K562 (cell line): ENCODE data around the gene SH3BP4. TPM values are rescaled to one million over a fixed set of nuclear protein-coding genes. Genes with fewer than 3 reads are reported as not detected.

Experiments used
- ATAC-seq: fragments of 200-7000 bp; cut with Tn5 transposase; 3 replicates; pipeline ENCODE4 v1.9.1; 2020; ENCODE audit warnings: moderate library complexity
- BruUV-seq: library from RNA; stranded (reverse); fragments of 400-500 nt; replicated peaks from 2 replicates; lab custom pipeline; 2021; lab: Mats Ljungman, UMichigan
- CTCF ChIA-PET: fragments of 300-600 bp; formaldehyde crosslinking; extraction: SDS; loops from one replicate; lab custom pipeline; 2021; ENCODE audit warnings: low intra/inter-chr PET ratio; lab: Yijun Ruan, JAX
- POLR2A ChIA-PET: fragments of 300-600, 350-650 bp; sonication (Branson Sonifier 250); formaldehyde crosslinking; extraction: SDS; loops from one replicate; lab custom pipeline; 2021; ENCODE audit warnings: antibody characterized with exemption, inconsistent platforms; lab: Yijun Ruan, JAX
- DNase-seq, 4 experiments: peaks; one replicate each; pipeline versions ENCODE4 v3.0.0 to v3.0.0-alpha.2; 2011 to 2018; ENCODE audit warnings: low spot score in 3 of 4, mixed read lengths in 3 of 4; ENCODE audit errors: extremely low read depth in 1 of 4
- FAIRE-seq: peaks from 2 replicates; lab custom pipeline; 2011; peaks lifted over from hg19 to GRCh38; lab: Jason Lieb, UNC
- H2AFZ ChIP-seq: 2 replicates; pipeline ENCODE4 v1.6.0; 2011; ENCODE audit warnings: low read depth, low read length, control low read depth, inconsistent platforms
- H3K27ac ChIP-seq: fragments of 200-600 bp; 3 replicates; pipeline ENCODE4 v1.8.0; 2011; ENCODE audit warnings: low read depth, mild to moderate bottlenecking, control low read depth, inconsistent platforms, low read length, moderate library complexity, mixed read lengths; ENCODE audit errors: extremely low read depth
- H3K27me3 ChIP-seq, 2 experiments: fragments of 300-600 bp in 1 of 2; 2 replicates in 1 of 2; 3 replicates in 1 of 2; pipeline versions ENCODE4 v1.6.0 to v1.8.0; 2011; ENCODE audit warnings: inconsistent platforms in 2 of 2, low read length in 2 of 2, mild to moderate bottlenecking in 1 of 2, mixed read lengths in 1 of 2, moderate library complexity in 1 of 2; ENCODE audit not compliant: control insufficient read depth in 2 of 2, insufficient read depth in 2 of 2
- H3K36me3 ChIP-seq: fragments of 300-600 bp; 3 replicates; pipeline ENCODE4 v1.8.0; 2011; ENCODE audit warnings: mild to moderate bottlenecking, low read length, inconsistent platforms; ENCODE audit not compliant: control insufficient read depth, insufficient read depth
- H3K4me1 ChIP-seq, 2 experiments: fragments of 200-600 bp in 1 of 2; replicated peaks in 1 of 2; 2 replicates in 1 of 2; 3 replicates in 1 of 2; pipeline versions ENCODE4 v1.5.1 to v1.8.0; 2011; ENCODE audit warnings: inconsistent platforms in 2 of 2, low read length in 2 of 2, mild to moderate bottlenecking in 1 of 2, mixed read lengths in 1 of 2, moderate library complexity in 1 of 2; ENCODE audit not compliant: control insufficient read depth in 2 of 2, insufficient read depth in 2 of 2
- H3K4me2 ChIP-seq: 2 replicates; pipeline ENCODE4 v1.6.1; 2011; ENCODE audit warnings: low read length, control low read depth, inconsistent platforms, mixed read lengths; ENCODE audit not compliant: insufficient read depth
- H3K4me3 ChIP-seq: fragments of 200-600 bp; sonication (generic), shearing (Covaris generic); 2 replicates; pipeline ENCODE4 v1.5.1; 2016; ENCODE audit warnings: control low read depth, inconsistent platforms
- H3K79me2 ChIP-seq: fragments of 200-600 bp; 3 replicates; pipeline ENCODE4 v1.8.0; 2011; ENCODE audit warnings: low read length, inconsistent platforms; ENCODE audit not compliant: control insufficient read depth, insufficient read depth
- H3K9ac ChIP-seq, 2 experiments: 2 replicates each; pipeline versions ENCODE4 v1.6.0 to v1.6.1; 2011; ENCODE audit warnings: low read depth in 2 of 2, low read length in 2 of 2, control low read depth in 1 of 2, inconsistent platforms in 1 of 2, mild to moderate bottlenecking in 1 of 2, mixed read lengths in 1 of 2; ENCODE audit not compliant: insufficient read depth in 1 of 2
- H3K9me1 ChIP-seq: one replicate; pipeline ENCODE4 v1.6.0; 2011; ENCODE audit warnings: inconsistent platforms, mild to moderate bottlenecking, low read length, moderate library complexity; ENCODE audit not compliant: control insufficient read depth, insufficient read depth
- H3K9me3 ChIP-seq: replicated peaks from 2 replicates; pipeline ENCODE4 v1.5.1; 2011; ENCODE audit warnings: low read depth, low read length, inconsistent platforms; ENCODE audit not compliant: control insufficient read depth, insufficient read depth
- H4K20me1 ChIP-seq: replicated peaks from 2 replicates; pipeline ENCODE4 v1.6.1; 2011; ENCODE audit warnings: low read length, inconsistent platforms, mixed read lengths; ENCODE audit not compliant: control insufficient read depth, insufficient read depth
- HMG20A ChIP-seq: fragments of 450-650 bp; formaldehyde crosslinking; conservative IDR thresholded peaks from 2 replicates; pipeline ENCODE4 v1.4.0; 2020; ENCODE audit warnings: mild to moderate bottlenecking, mixed read lengths
- IFI16 ChIP-seq: fragments of 250-450 bp; sonication (Bioruptor Pico); IDR thresholded peaks from 2 replicates; pipeline ENCODE4 v2.1.2; 2022; ENCODE audit warnings: mild to moderate bottlenecking, inconsistent platforms
- MAFF ChIP-seq: IDR thresholded peaks from 2 replicates; pipeline ENCODE4 v1.6.1; 2012; ENCODE audit warnings: low read length, improper control_type of control experiment
- PHB ChIP-seq: fragments of 250-450 bp; sonication (Bioruptor Pico); IDR thresholded peaks from 2 replicates; pipeline ENCODE4 v1.5.0; 2021
- PKNOX1 ChIP-seq: fragments of 450-650 bp; IDR thresholded peaks from 2 replicates; pipeline ENCODE4 v1.6.1; 2016
- ZBTB40 ChIP-seq, 2 experiments: fragments of 450-650 bp in 1 of 2; sonication (generic) in 1 of 2; formaldehyde crosslinking in 1 of 2; IDR thresholded peaks; 2 replicates each; pipeline versions ENCODE4 v1.7.1 to v1.9.0; 2016 to 2022; ENCODE audit warnings: inconsistent platforms in 1 of 2, mild to moderate bottlenecking in 1 of 2, missing genetic modification reagents in 1 of 2
- ZNF764 ChIP-seq: fragments of 250-450 bp; sonication (Bioruptor Pico); IDR thresholded peaks from 2 replicates; pipeline ENCODE4 v1.4.0; 2020; ENCODE audit warnings: low read depth, mild to moderate bottlenecking, moderate library complexity
- WGBS: fragments of 100-300 bp; shearing (Covaris generic); methylation state at CpG from one replicate; pipeline ENCODE4 v1.1.6; 2016; ENCODE audit warnings: low coverage, mixed read lengths; ENCODE audit not compliant: insufficient coverage; ENCODE audit errors: missing lambda C conversion rate; 5-methylcytosine and 5-hydroxymethylcytosine counted together
- in situ Hi-C: fragments of 300-500 bp; cut with MboI; formaldehyde crosslinking; loops from 4 replicates; pipeline ENCODE4 v1.15.0; 2018; ENCODE audit warnings: inconsistent platforms, mixed read lengths
- intact Hi-C: fragments of 100-400 bp; cut with micrococcal nuclease; formaldehyde crosslinking; loops from 2 replicates; pipeline ENCODE4 v1.14.2; 2022
- polyA plus RNA-seq, 8 experiments: library from polyadenylated mRNA; depleted of rRNA in 4 of 8; stranded (reverse) in 5 of 8; unstranded in 3 of 8; fragments of >200 nt; fragmentation: Nextera tagmentation in 2 of 8; fragmentation: Illumina TruSeq in 1 of 8; extraction: Ambion mirVana in 2 of 8; extraction: Trizol in 1 of 8; gene quantifications; 2 replicates each; pipeline versions ENCODE4 v1.2.1 to v1.2.3, GENCODE V29; 2011 to 2014; ENCODE audit warnings: inconsistent platforms in 1 of 8, missing spikeins in 1 of 8
- total RNA-seq, 7 experiments: library from RNA; depleted of rRNA in 6 of 7; stranded (reverse); fragments of >200 nt in 6 of 7; fragmentation: Illumina TruSeq in 2 of 7; extraction: Trizol in 2 of 7; gene quantifications; 2 replicates each; pipeline versions ENCODE4 v1.2.1 to v1.2.3, GENCODE V29; 2011 to 2021; ENCODE audit warnings: low replicate concordance in 1 of 7

The SH3BP4 gene
- total and polyA plus RNA-seq, 9 of the 15 experiments (the other 6 are each of a cell fraction or from before 2014, with no cell fraction given) = 0.03 to 0.28 (median 0.27) TPM; not detected in 6

GRCh38 chr2:235049719-235050118, 97.9 kb downstream of the SH3BP4 start:
- Histone ChIP-seq H3K4me2 (no peak overlapping the region), H3K9ac (no peak overlapping the region), H3K9me3 (no peaks in the 10 kb centered on the region), H3K9me1 (no peaks in the 10 kb centered on the region), H3K36me3 (no peaks in the 10 kb centered on the region), H2AFZ (no peak overlapping the region), H3K27ac (no peak overlapping the region), H3K4me1 (no peaks in the 10 kb centered on the region; a peak in 1 of 5 replicates), H3K27me3 (peaks cover 6 to 72% of the 10 kb centered on the region in 2 experiments; a peak in 4 of 5 replicates), H4K20me1 (no peaks in the 10 kb centered on the region; the same call in 1 of the 2 replicates), H3K79me2 (no peaks in the 10 kb centered on the region), H3K4me3 (no peak overlapping the region)
- WGBS = 0% methylated on average over 8 of the region's 8 CpGs
- DNase-seq (no peak), FAIRE-seq (no peak), ATAC-seq (no peak)
- TF ChIP-seq HMG20A (CRISPR knock-in tag) (no peak), ZNF764 (CRISPR knock-in tag) (no peak), ZBTB40 (IDR thresholded peaks at IDR 0.05) (no peak), ZBTB40 (CRISPR knock-in tag; IDR thresholded peaks at IDR 0.05) (no peak), MAFF (no peak), PKNOX1 (no peak), PHB (no peak), IFI16 (CRISPR knock-in tag) (no peak)
- in situ Hi-C loops (no loop called here), intact Hi-C loops (loop anchor here (5.0 kb wide), 1 partner anchor 497 kb away; no protein-coding TSS in a partner anchor)
- BruUV-seq = no TSS peak
- CTCF ChIA-PET = no interaction called here
- POLR2A ChIA-PET = no interaction called here
